Activated CD4-positive, alpha-beta T cell treated with anti-CD3 and anti-CD28 coated beads for 48 hours (primary cell): Measurements from ENCODE around the gene CNOT6L.
"Not testable (repeated sequence)": the region's sequence is repeated elsewhere in the genome, so short reads cannot be mapped to it uniquely, and the experiment has no call there.

Source experiments
- DNase-seq: peaks from one replicate; pipeline ENCODE4 v3.0.0-alpha.2; 2020

CNOT6L gene

GRCh38 chr4:77819843-77820648 lies 878 bp upstream of the CNOT6L start:
- DNase-seq: peak; percentile 97

- peak; percentile 50 for DNase-seq
These were observed 255 bp upstream of the CNOT6L start for GRCh38 chr4:77819404-77819842.

GRCh38 chr4:77818073-77818601 lies 1.0 kb downstream of the CNOT6L start:
- peak; percentile 65 for DNase-seq

GRCh38 chr4:77817304-77818072 lies 1.7 kb downstream of the CNOT6L start:
- DNase-seq: no peak

- no peak for DNase-seq
These were observed 2.6 kb downstream of the CNOT6L start for GRCh38 chr4:77816546-77816945.

- DNase-seq: no peak
These were observed 3.5 kb downstream of the CNOT6L start for GRCh38 chr4:77815636-77816035.

GRCh38 chr4:77805840-77806239 lies 13.3 kb downstream of the CNOT6L start:
- DNase-seq: no peak

GRCh38 chr4:77804471-77804870 lies 14.7 kb downstream of the CNOT6L start:
- no peak for DNase-seq

GRCh38 chr4:77802402-77802801 lies 16.8 kb downstream of the CNOT6L start:
- DNase-seq: no peak

- no peak for DNase-seq
These were observed 17.9 kb downstream of the CNOT6L start for GRCh38 chr4:77801260-77801608.

- no peak for DNase-seq
These were observed 18.5 kb downstream of the CNOT6L start for GRCh38 chr4:77800483-77801259.

GRCh38 chr4:77800077-77800476 lies 19.1 kb downstream of the CNOT6L start:
- DNase-seq: no peak

- DNase-seq: no peak
These were observed 20.8 kb downstream of the CNOT6L start for GRCh38 chr4:77798385-77798784.

GRCh38 chr4:77797239-77797638 lies 21.9 kb downstream of the CNOT6L start:
- no peak for DNase-seq

GRCh38 chr4:77795326-77795725 lies 23.8 kb downstream of the CNOT6L start:
- no peak for DNase-seq

- no peak for DNase-seq
These were observed 29.0 kb downstream of the CNOT6L start for GRCh38 chr4:77790146-77790545.

- DNase-seq: no peak
These were observed 30.2 kb downstream of the CNOT6L start for GRCh38 chr4:77788990-77789389.

- DNase-seq: no peak
These were observed 31.2 kb downstream of the CNOT6L start for GRCh38 chr4:77787969-77788368.

GRCh38 chr4:77785669-77786068 lies 33.5 kb downstream of the CNOT6L start:
- DNase-seq: no peak

- DNase-seq: no peak
These were observed 35.3 kb downstream of the CNOT6L start for GRCh38 chr4:77783895-77784294.

- no peak for DNase-seq
These were observed 36.9 kb downstream of the CNOT6L start for GRCh38 chr4:77782102-77782835.

GRCh38 chr4:77780762-77781161 lies 38.4 kb downstream of the CNOT6L start:
- DNase-seq: not testable (repeated sequence)
